Endothelial cell (in vitro differentiated cells): ENCODE results near the gene LCP2. TPM values are rescaled to one million over a fixed set of nuclear protein-coding genes. Genes with fewer than 3 reads are reported as not detected.

Source experiments
- DNase-seq: peaks from one replicate; pipeline ENCODE4 v3.0.0; 2021; ENCODE audit warnings: low spot score
- H3K27ac Mint-ChIP-seq: one replicate; pipeline ENCODE4 v1.8.0; 2021; ENCODE audit warnings: mixed read lengths, inconsistent platforms; ENCODE audit not compliant: unreplicated experiment
- H3K27me3 Mint-ChIP-seq: one replicate; pipeline ENCODE4 v1.8.0; 2021; ENCODE audit warnings: mild to moderate bottlenecking, moderate library complexity, mixed read lengths, inconsistent platforms; ENCODE audit not compliant: unreplicated experiment
- H3K36me3 Mint-ChIP-seq: one replicate; pipeline ENCODE4 v1.8.0; 2021; ENCODE audit warnings: mild to moderate bottlenecking, low read depth, mixed read lengths, inconsistent platforms; ENCODE audit not compliant: unreplicated experiment
- H3K4me1 Mint-ChIP-seq: one replicate; pipeline ENCODE4 v1.8.0; 2021; ENCODE audit warnings: mild to moderate bottlenecking, mixed read lengths, inconsistent platforms; ENCODE audit not compliant: unreplicated experiment
- H3K4me3 Mint-ChIP-seq: one replicate; pipeline ENCODE4 v1.8.0; 2021; ENCODE audit warnings: mild to moderate bottlenecking, mixed read lengths, inconsistent platforms; ENCODE audit not compliant: unreplicated experiment
- H3K9me3 Mint-ChIP-seq: one replicate; pipeline ENCODE4 v1.8.0; 2021; ENCODE audit warnings: mixed read lengths, inconsistent platforms; ENCODE audit not compliant: unreplicated experiment
- total RNA-seq: library from RNA; stranded (reverse); fragmentation: NEBNext Ultra II Directional; extraction: Animal tissue kit (Norgen Biotek cat#: 25700); gene quantifications from one replicate; pipeline ENCODE4 v1.2.1, GENCODE V29; 2021; ENCODE audit not compliant: unreplicated experiment
- TF ChIP-seq, protein P1 (sequence below): fragments of 200-600 bp; sonication (generic); IDR thresholded peaks from one replicate; pipeline ENCODE4 v1.5.0; 2021; ENCODE audit warnings: antibody characterized with exemption; ENCODE audit not compliant: unreplicated experiment

LCP2 gene
- total RNA-seq, 1 donor from 2014 or later, result 13.8 TPM

DNA sequence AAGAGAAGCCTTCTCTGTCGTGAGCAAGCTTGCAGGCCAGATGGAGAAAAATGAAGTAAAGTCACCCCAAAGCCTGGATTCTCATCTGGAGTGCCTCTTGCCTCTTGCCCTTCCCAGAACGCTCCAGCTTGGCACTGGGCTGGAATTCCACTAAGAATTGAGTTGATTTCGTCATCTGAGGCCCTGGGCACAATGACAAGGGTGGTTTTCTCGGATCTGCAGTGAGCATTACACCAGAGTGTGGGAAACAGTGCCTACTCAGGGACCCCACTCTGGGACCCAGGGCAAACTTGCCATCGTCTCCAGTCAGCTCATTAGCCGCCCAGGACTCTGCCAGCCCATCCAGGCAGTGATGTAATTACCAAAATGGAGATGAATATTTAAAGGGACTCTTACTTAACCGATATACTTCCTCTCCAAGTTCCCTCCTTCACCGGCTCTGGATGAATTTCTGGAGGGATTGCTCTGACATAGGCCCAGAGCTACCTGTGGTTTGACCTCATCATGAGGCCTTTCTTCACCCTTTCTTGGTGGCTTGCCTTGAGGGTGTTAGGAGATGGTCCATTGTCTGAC is 44.7 kb upstream of the LCP2 start:
- Mint-ChIP-seq H3K27me3 (peaks cover 2% of the 10 kb centered on the region), H3K4me3 (no peak overlapping the region), H3K9me3 (no peaks in the 10 kb centered on the region), H3K4me1 (no peaks in the 10 kb centered on the region), H3K36me3 (no peaks in the 10 kb centered on the region), H3K27ac (no peak overlapping the region)
- no peak for DNase-seq
- TF ChIP-seq, protein P1, sequence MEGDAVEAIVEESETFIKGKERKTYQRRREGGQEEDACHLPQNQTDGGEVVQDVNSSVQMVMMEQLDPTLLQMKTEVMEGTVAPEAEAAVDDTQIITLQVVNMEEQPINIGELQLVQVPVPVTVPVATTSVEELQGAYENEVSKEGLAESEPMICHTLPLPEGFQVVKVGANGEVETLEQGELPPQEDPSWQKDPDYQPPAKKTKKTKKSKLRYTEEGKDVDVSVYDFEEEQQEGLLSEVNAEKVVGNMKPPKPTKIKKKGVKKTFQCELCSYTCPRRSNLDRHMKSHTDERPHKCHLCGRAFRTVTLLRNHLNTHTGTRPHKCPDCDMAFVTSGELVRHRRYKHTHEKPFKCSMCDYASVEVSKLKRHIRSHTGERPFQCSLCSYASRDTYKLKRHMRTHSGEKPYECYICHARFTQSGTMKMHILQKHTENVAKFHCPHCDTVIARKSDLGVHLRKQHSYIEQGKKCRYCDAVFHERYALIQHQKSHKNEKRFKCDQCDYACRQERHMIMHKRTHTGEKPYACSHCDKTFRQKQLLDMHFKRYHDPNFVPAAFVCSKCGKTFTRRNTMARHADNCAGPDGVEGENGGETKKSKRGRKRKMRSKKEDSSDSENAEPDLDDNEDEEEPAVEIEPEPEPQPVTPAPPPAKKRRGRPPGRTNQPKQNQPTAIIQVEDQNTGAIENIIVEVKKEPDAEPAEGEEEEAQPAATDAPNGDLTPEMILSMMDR, result no peak

DNA sequence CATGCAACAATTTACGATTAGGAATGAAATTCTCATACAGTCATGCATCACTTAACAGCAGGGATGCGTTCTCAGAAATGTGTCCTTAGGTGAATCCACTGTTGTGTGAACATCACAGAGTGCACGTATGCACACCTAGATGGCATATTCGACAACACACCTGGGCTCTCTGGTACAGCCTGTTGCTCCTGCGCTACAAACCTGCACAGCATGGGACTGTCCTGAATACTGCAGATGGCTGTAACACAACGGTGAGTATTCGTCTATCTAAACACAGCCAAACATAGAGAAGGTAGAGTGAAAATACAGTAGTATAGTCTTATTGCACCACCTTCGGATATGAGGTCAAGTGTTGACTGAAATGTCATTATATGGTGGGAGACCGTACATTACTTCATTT is 44.0 kb upstream of the LCP2 start:
- no peaks in the 10 kb centered on the region for H3K4me1 Mint-ChIP-seq
- H3K9me3 Mint-ChIP-seq, result no peaks in the 10 kb centered on the region
- H3K27ac Mint-ChIP-seq, result no peak overlapping the region
- peaks cover 5% of the 10 kb centered on the region for H3K27me3 Mint-ChIP-seq
- H3K4me3 Mint-ChIP-seq, result no peak overlapping the region
- DNase-seq, result no peak
- TF ChIP-seq, protein P1, result no peak
- H3K36me3 Mint-ChIP-seq, result no peaks in the 10 kb centered on the region

DNA sequence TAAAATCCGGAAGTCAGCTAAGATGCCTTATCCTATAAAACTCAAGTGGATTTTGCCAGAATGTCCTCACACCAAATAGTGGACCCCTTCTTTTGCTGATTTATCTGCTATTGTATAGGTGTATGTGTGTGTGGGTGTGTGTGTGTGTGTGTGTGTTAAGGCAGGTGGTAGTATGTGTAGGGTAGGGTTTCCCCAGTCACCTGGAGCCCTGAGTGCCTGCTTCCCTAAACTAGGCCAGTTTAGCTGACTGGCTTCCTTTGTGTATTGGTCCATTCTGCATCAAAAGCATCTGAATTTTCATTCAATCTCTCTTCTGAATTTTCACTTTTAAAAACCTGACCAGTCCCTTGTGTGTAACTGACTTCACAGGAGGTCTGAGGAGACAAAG is 42.2 kb upstream of the LCP2 start:
- Mint-ChIP-seq H3K36me3 (no peaks in the 10 kb centered on the region), H3K4me1 (no peaks in the 10 kb centered on the region), H3K27me3 (peaks cover 5% of the 10 kb centered on the region), H3K9me3 (no peaks in the 10 kb centered on the region), H3K27ac (no peak overlapping the region), H3K4me3 (no peak overlapping the region)
- TF ChIP-seq, protein P1, result no peak
- DNase-seq, result no peak

DNA sequence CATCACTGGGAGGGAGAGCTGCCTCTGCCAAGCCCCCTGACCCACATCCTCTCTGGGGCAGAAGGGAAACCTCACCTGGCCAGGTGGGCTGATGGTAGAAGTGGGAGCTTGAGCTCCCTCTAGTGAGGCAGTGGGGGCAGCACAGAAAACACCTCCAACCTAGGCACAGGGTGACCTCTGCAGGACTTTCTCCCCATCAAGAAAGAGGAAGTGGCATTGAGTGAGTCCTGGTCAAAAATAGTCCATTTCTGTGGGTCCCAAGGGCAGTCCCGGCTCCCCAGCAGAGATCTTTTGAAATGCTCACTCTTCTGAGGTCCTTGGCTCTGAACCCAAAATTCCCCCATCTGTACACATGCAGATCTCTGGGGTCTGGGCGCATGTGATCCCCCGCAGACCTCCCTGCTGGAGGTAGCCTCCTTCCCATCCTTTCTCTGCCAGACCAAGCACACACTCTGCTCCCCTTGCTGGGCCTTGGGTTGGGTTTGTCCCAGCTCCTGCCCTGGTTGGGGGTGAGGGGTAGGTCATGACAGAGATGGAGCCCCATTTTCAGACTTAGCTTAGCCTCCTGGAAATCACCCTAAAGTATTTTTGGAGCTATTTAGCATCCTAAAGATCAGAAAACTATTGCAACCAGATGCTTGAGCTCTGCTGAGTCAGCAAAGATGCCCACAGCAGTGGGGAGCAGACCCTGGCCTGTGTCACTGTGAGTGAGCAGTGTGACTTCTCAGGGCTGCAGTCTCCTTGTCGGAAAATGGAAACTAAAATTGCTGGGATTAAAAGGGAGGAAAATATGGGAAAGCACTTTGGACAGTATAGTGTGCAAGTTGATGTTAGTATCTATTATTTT is 41.6 kb upstream of the LCP2 start:
- Mint-ChIP-seq H3K27me3 (peaks cover 3% of the 10 kb centered on the region), H3K36me3 (no peaks in the 10 kb centered on the region), H3K4me3 (no peak overlapping the region), H3K27ac (no peak overlapping the region), H3K9me3 (no peaks in the 10 kb centered on the region), H3K4me1 (peaks cover 5% of the 10 kb centered on the region)
- no peak for DNase-seq
- TF ChIP-seq, protein P1, result no peak

DNA sequence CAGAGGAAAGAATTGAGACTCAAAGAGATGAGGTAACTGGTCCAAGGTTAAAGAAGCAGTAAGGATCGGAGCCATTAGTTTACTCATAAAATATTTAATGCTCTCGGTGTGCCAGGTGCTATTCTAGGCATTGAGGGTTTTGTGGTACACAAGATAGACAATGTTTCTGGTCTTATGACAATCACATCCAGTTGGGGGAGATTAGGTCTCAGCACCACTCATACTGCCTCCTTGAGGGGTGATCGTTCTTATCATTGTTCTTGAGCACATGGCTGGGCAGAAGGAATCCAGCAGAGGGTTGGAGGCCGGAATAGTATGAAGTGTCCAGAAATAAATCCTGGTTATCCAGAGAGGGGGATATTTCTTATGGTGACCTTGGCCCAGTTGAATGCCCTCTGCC is 40.7 kb upstream of the LCP2 start:
- Mint-ChIP-seq H3K27ac (no peak overlapping the region), H3K36me3 (no peaks in the 10 kb centered on the region), H3K4me3 (no peak overlapping the region), H3K9me3 (no peaks in the 10 kb centered on the region), H3K27me3 (peaks cover 3% of the 10 kb centered on the region), H3K4me1 (peaks cover 7% of the 10 kb centered on the region)
- DNase-seq, result no peak
- TF ChIP-seq, protein P1, result no peak
